GM12873 (cell line): ENCODE results near the gene TTLL13.

ENCODE experiments used
- TF ChIP-seq, protein P1 (sequence below): IDR thresholded peaks from 2 replicates; pipeline ENCODE4 v1.5.1; 2012; ENCODE audit warnings: low read depth, mild to moderate bottlenecking, moderate library complexity, low read length, control low read depth; ENCODE audit not compliant: insufficient read depth; ENCODE audit errors: missing control alignments

TTLL13 gene, protein sequence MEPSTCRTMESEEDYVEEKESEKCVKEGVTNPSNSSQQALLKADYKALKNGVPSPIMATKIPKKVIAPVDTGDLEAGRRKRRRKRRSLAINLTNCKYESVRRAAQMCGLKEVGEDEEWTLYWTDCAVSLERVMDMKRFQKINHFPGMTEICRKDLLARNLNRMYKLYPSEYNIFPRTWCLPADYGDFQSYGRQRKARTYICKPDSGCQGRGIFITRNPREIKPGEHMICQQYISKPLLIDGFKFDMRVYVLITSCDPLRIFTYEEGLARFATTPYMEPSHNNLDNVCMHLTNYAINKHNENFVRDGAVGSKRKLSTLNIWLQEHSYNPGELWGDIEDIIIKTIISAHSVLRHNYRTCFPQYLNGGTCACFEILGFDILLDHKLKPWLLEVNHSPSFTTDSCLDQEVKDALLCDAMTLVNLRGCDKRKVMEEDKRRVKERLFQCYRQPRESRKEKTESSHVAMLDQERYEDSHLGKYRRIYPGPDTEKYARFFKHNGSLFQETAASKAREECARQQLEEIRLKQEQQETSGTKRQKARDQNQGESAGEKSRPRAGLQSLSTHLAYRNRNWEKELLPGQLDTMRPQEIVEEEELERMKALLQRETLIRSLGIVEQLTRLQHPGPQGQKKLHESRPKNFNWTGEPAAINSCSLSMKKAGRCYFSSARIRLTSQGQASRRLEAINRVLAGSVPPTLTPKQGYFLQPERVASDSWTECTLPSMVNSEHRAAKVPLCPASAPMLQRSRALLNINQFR

DNA sequence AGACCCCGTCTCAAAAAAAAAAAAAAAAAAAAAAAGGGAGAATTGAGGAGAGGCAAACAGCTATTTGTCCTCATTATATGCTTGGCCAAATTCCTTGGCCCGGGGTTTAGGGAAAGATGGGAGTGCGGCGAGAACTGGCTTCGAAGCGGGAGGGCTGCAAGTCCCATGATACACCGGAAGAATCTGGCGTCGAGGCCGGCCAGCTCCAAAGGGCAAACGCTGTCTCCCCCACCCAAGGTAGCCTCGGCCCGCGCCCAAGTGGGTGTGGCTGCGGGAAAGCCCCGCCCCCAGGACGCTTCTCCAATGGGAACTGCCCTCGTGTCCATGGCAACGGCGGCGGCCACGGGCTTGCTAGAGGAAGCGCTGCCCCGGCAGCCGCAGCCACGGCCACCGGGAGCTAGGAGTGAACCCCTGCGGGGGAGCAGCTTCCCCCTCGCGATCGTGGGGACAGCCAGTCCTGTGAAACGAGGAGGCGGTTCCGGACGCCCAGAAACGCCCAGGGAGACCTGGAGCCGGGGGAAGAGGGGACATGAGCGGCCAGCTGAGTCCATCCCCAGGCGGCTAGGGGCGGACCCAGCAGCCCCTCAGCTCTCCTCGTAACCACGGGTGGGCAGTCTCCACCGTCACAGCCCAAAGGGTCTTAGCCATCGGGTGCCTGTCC, at the start of gene TTLL13:
Gene TTLL13 (plus strand): TSS at position 354 of the 661 bp plus-strand sequence. CDS start 1,075 bp downstream, outside the sequence.
- TF ChIP-seq, protein P1, sequence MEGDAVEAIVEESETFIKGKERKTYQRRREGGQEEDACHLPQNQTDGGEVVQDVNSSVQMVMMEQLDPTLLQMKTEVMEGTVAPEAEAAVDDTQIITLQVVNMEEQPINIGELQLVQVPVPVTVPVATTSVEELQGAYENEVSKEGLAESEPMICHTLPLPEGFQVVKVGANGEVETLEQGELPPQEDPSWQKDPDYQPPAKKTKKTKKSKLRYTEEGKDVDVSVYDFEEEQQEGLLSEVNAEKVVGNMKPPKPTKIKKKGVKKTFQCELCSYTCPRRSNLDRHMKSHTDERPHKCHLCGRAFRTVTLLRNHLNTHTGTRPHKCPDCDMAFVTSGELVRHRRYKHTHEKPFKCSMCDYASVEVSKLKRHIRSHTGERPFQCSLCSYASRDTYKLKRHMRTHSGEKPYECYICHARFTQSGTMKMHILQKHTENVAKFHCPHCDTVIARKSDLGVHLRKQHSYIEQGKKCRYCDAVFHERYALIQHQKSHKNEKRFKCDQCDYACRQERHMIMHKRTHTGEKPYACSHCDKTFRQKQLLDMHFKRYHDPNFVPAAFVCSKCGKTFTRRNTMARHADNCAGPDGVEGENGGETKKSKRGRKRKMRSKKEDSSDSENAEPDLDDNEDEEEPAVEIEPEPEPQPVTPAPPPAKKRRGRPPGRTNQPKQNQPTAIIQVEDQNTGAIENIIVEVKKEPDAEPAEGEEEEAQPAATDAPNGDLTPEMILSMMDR: no peak

DNA sequence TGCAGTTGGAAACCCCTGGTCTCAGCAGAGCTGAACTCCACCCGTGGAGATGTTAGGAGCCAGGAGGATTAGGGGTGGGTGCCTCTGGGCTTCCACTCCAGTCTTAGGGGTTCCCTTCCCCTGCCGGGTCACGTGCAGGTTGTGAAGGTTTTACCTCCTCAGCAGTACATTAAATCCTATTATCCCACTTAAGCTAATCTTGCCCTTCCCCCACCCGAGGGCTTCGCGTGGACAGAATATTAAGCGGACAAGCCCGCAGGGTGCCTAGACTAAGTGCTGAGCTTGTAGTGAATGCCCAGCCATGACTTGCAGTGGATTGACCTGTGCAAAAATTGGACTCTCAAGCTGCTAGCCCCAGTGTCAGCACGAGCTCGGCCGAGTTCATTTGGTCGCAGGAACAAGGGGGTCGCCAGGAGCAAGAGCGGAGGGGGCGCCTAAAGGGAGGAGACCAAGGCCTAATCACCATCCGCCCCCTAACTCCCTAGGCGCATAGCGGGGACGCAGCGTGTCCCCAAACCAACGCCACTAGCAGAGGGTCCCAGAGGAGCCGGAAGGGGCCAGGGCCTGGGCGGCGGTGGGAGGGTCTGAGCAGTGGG, 48.7 kb upstream of the TTLL13 start:
- TF ChIP-seq, protein P1: no peak

DNA sequence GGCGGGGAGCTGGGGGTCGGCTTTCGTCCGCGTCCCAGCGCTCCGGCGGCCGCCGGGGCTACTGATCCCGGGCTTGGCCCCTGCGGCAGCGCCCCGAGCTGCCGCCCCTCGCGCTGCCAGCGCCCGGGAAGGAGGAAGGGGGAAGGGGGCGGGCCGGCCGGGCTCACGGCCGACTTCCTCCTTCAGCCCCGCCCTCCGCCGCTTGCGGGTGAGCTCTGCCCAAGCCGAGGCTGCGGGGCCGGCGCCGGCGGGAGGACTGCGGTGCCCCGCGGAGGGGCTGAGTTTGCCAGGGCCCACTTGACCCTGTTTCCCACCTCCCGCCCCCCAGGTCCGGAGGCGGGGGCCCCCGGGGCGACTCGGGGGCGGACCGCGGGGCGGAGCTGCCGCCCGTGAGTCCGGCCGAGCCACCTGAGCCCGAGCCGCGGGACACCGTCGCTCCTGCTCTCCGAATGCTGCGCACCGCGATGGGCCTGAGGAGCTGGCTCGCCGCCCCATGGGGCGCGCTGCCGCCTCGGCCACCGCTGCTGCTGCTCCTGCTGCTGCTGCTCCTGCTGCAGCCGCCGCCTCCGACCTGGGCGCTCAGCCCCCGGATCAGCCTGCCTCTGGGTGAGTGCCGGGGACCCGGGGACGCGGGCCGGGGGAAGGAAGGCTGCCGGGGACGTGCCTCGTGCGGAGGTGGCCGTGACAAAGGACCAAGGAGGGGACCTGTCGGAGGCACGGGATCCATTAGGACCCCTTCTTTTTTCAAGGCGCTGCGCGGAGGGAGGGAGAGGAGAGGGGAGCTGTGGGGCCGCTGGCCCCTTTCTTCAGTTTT, 48.0 kb upstream of the TTLL13 start, which contains the start of gene SEMA4B:
Gene SEMA4B (plus strand): TSS at position 201 of the 814 bp plus-strand sequence. CDS start 249 bp downstream, at position 450.
- TF ChIP-seq, protein P1: no peak

DNA sequence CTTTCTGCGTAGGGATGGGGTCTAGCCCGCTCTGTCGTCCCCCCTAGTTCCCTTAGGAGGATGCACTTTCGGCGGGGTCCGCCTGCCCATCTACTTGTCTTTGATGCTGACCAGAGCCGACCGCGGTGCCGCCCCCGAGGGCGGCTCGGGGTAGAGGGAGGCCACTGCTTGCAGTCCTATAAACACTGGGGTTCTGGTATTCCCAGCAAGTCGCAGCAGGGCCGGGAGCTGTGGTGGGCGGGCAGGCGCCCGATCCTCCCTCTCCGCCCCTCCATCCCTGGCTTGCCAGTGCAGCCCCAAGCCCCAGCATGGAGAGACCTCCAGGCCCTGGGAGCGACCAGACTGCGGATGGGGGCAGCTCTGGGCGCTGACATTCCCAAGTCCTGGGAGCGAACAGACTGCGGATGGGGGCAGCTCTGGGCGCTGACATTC, 47.4 kb upstream of the TTLL13 start:
- TF ChIP-seq, protein P1: no peak

GRCh38 chr15:90202929-90203328, 46.4 kb upstream of the TTLL13 start:
- TF ChIP-seq, protein P1: no peak

GRCh38 chr15:90203473-90203872, 45.9 kb upstream of the TTLL13 start:
- TF ChIP-seq, protein P1: no peak
